CD4-positive, alpha-beta T cell treated with Interleukin-6 at 100 ng/mL for 8 hours (primary cell): ENCODE measurements around the gene MAP3K6.
"Not testable (repeated sequence)": the region's sequence is repeated elsewhere in the genome, so short reads cannot be mapped to it uniquely, and the experiment has no call there.

Experiments
- DNase-seq: peaks from one replicate; pipeline ENCODE4 v3.0.0-alpha.2; 2020; ENCODE audit warnings: mixed read lengths, low spot score

Gene MAP3K6, protein sequence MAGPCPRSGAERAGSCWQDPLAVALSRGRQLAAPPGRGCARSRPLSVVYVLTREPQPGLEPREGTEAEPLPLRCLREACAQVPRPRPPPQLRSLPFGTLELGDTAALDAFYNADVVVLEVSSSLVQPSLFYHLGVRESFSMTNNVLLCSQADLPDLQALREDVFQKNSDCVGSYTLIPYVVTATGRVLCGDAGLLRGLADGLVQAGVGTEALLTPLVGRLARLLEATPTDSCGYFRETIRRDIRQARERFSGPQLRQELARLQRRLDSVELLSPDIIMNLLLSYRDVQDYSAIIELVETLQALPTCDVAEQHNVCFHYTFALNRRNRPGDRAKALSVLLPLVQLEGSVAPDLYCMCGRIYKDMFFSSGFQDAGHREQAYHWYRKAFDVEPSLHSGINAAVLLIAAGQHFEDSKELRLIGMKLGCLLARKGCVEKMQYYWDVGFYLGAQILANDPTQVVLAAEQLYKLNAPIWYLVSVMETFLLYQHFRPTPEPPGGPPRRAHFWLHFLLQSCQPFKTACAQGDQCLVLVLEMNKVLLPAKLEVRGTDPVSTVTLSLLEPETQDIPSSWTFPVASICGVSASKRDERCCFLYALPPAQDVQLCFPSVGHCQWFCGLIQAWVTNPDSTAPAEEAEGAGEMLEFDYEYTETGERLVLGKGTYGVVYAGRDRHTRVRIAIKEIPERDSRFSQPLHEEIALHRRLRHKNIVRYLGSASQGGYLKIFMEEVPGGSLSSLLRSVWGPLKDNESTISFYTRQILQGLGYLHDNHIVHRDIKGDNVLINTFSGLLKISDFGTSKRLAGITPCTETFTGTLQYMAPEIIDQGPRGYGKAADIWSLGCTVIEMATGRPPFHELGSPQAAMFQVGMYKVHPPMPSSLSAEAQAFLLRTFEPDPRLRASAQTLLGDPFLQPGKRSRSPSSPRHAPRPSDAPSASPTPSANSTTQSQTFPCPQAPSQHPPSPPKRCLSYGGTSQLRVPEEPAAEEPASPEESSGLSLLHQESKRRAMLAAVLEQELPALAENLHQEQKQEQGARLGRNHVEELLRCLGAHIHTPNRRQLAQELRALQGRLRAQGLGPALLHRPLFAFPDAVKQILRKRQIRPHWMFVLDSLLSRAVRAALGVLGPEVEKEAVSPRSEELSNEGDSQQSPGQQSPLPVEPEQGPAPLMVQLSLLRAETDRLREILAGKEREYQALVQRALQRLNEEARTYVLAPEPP (N-terminal part only)

DNA sequence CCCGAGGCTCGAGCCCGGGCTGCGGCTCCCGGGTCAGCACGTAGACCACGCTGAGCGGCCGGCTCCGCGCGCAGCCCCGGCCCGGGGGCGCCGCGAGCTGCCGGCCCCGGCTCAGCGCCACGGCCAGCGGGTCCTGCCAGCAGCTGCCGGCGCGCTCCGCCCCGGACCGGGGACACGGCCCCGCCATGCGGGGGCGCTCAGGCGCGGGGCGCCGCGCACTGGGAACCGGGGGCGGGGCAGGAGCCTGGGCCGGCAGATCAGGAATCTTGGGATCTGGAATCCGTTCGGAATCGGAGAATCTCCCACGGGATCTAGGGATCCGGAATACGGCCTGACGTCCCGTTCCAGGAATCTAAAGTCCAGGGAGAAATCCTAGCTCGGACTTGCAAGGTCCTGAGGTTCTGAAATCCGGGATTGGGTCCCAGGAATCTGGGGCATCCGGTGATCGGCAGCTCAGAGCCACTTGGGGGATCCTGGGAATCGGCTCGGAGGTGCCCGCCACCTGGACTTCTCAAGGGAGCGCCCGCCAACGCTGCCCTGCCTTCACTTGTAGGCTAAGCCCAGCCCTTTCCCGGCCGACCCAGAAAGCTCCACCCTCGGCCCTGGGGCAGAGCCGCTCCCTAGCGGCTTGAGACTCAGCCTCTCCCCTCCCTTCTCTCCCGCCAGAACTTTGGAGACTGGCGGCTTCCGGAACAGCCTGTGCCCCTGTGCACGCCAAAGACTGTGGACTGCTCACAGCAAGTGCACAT is at the start of gene MAP3K6:
TSS of gene MAP3K6 (minus strand) at position 551 of the 749 bp plus-strand sequence. CDS start at position 187, 364 bp downstream.
- DNase-seq: no peak

DNA sequence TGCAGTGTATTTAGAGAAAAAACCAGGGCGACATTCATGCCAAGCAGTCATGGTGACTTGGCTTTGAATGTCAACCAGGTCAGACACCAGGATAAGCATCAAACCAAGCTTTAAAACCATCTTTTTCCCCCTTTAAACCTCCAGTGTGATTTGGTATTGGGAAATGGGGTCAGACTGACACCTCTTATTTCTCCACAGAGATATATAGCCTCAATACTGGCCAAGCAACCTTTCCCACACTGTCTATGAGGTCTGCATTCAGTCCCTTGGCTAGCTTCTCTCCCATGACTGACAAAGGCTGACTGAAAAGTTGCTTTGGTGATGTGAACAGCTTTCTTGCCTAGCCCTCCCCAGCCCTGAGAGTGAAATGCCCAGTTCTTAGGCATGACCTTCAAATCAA is 47.3 kb upstream of the MAP3K6 start:
- no peak for DNase-seq

DNA sequence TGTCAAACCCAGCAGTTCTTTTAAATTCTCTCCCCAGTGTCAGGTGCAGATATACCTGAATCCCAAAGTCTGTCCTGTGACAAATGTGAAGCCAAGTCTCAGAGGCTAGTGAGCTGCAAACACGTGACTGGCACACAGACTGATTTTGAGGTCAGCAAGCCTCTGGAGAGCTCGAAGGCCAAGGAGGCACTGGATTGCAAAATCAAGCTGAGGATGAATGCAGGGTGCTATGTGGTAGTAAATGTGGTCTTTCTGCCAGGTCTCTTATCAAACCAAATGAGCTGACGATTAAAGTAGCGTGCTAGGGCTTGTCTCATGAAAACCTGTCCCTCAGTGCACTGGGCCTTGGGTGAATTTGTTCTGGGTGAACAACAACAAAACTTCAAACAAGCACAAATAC is 46.2 kb upstream of the MAP3K6 start:
- DNase-seq: no peak

DNA sequence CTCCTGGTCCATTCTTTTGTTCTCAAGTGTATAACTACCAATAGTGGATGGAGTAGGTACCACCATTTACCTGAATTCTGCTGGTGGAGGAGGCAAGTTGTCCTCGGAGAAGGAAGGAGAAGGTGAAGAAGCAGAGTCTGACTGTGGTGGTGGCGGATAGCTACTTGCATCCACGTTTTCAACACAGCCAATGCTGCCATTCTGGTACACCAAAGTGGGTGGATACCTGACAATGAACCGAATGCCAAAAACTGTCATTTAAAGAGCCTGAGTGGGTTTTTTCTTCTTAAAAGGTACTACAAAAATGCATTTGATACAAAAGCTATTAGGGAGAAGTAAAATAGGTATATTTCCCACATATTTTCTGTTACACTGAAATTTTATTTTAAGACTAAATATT is 45.7 kb upstream of the MAP3K6 start:
- DNase-seq: no peak

DNA sequence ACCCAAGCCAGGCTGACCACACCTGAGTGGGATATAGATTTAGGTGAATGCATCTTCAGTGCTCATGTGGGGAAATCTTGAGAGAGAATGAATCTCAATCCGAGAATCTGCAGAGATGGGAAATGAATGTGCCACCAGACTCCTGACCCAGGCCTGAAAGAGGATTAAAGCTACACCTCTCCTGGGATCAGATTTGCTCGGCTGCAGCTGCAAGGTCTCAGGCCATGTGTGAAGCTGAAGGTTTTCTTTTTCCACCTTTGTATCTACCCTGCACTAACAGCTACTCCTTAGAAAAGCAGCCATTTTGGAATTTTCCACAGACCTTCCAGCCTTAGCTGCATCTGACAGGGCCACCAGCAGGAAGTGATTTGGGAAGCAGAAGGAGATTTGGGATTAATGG is 43.9 kb upstream of the MAP3K6 start:
- no peak for DNase-seq

DNA sequence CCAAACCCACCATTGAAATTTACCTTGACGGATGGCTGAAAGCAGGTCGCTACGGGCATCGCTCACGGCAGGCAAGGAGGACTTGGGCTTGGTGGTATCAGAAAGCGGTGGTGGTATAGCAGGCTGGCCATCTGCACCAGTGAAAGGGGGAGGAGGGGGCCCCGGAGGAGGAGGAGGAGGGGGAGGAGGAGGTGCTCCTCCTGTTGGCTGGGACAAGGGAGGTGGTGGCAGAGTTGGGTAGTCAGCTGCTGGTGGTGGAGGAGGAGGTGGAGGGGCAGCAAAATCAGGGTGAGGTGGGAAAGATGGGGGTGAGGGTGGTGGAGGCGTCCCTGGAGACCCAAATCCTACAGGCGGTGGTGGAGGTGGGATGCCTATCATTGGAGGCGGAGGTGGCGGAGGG is 42.9 kb upstream of the MAP3K6 start:
- no peak for DNase-seq

DNA sequence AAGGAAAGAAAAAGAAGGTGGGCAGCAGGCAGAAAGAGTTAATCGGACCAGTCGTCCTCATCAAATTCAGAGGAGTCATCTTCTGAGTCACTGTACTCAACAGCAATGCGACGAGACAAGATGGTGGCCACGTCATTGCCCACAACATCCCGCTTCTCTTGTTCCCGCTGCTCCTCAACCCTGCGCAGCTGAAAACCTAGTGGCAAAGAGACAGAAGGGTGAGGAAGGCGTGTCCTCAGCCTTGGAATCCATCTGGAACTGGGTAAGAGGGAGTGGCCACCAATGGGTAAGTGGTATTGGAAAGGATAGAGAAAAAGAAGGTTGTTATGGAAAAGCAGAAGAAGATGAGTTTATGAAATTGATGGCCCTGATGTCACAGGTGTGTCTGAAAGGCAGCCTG is 41.4 kb upstream of the MAP3K6 start:
- no peak for DNase-seq

DNA sequence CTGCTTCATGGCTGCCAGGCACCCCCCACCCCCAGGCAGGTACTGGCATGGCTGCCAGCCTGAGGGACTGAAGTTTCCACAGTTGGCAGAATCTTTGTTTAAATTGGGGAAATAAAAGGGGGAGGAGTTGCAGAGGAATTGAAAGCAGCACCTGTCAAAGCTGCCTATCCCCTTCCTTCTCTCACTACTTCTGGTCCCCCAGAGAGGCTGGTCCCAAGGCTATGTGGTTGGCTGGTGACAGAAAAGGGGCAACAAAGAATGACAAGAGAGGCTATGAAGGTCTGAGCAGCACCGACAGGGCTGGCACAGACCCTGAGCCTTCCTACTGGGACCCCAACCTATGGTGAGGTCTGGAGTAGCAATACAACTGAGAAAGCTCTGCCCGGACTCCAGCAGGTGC is 40.0 kb upstream of the MAP3K6 start:
- DNase-seq: not testable (repeated sequence)

DNA sequence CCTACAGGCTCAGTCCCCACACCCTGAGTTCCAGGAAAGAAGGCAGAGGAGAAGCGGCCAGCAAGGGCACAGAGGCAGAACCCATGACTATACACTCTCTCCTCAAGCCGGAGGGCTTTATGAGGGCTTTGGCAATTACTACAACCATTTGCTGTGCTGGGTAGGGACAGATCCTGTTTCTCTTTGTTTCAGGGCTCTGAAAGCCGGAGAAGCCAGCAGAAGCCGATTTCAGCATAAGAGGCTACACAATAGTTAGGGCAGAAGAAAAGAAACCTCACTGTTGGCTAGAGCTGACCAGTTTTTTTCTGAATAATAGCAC is 39.6 kb upstream of the MAP3K6 start:
- DNase-seq: no peak

DNA sequence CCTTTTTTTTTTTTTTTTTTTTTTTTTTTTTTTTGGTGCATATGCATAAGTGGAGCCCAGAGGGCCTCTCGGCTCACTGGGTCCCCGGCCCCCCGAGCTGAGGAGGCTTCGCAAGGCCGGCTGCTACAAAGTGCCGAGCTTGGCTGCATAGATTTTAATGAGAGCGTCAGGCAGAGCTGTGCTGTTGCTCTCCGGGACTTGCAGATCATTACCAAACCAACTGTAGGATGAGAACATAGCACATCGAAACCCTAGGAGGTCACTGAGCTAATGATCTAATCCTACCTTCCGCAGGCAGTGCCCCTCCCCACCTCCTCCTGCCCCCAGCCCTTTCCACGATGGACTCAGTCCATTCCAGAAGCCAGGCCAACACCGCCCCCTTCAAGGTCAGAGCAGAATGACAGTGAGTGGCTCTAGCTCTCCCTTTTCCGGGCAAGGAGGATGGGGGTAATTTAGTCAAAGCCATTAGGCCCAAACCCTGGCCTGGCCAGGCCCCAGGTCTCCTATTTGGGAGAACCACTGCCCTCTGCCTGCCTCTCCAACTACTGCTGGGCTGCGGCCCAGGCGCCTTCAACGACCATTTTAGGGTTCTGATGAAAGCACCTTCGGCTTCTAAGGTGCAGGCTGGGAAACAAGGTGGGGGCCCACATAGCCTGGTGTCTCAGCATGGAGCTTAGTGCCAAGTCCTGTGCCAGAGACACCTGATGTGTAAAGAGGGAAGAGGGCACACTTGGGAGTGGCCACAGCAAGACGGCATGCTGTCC is 39.0 kb upstream of the MAP3K6 start:
- not testable (repeated sequence) for DNase-seq

DNA sequence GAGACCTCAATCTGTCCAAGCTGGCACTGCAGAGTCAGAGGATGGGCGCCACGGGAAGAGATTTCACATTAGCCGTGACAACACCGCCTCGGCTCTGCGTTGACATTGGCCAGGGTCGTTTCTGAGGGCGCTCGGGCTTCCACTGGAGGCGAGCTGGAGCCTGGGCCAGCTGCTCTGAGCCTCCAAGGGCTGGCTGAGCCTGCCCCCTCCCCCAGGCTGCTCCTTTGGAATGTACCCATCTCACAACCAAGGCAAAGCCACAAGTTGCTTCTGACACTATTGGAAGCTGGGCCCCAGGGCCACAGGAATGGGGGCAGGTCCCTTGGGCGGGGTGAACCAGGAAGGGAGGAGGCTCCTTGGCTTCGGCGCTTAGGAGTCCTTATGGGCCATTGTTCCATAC is 38.3 kb upstream of the MAP3K6 start:
- no peak for DNase-seq

DNA sequence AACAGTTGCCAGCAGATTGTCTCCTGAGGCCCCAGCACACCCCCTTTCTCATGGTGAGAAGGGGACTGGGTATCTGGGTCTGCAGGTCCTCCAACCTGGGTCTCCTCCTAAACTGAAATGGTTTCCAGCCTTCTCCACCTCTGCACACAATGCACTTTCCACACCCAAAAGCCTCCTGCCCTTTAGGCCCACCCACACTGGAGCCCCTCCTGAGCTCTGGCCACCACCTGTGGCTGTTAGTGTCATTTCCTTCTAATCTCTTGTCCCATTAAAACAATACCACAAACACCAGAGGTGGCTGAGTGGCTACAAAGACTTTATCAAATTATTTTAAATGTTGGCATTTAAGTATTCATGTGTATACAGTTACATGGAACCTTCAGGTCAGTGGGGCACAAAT is 37.2 kb upstream of the MAP3K6 start:
- no peak for DNase-seq

DNA sequence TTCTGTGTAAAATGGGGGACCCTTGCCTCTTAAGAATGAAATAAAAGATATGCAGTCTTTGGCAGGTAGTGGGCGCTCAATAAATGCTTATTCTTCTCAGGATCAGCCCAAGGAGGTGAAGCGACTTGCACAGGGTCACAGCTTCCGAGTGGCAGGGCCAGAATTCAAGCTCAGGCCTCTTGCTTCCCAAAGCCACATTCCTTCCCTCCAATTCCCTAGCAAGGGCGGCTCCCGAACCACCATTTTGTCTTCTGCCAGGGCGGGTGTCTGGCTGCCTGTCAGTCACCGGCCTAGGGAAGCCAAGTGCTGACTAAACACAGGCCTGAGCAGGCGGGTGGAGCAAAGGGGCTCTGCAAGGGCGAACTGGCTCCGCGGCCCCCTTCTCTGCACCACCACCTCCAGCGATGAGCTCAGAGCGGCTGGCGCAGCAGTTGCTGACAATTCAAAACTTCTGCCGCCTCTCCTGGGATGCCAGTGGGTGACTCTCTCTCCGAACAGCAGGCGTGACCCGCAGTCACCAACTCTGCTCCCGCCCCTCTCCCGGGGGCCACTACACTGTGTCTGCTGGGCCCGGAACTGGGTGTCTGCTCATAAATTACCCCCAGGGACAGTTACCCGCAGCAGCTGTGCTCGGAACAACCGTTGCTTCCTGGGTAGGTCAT is 36.4 kb upstream of the MAP3K6 start:
- peak; percentile 41 for DNase-seq

DNA sequence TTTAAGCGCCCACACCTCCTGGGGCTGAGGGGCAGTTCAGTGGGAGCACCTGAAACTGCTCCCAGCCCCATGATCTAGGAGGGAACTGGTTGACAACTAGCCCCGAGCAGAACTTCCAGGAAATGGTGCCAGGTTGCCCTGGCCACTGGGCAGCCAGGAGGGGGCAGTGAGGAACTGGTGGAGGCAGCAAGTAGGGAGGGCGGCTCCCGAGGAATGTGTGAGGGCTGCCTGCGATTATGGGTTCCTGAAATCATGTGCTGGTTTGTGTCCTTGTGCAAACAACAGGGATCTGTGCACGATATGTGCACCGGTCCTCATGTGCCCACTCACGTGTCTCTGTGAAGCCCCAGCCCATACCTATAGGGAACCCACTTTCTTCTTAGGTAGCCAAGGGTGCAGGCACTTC is 35.6 kb upstream of the MAP3K6 start:
- no peak for DNase-seq

DNA sequence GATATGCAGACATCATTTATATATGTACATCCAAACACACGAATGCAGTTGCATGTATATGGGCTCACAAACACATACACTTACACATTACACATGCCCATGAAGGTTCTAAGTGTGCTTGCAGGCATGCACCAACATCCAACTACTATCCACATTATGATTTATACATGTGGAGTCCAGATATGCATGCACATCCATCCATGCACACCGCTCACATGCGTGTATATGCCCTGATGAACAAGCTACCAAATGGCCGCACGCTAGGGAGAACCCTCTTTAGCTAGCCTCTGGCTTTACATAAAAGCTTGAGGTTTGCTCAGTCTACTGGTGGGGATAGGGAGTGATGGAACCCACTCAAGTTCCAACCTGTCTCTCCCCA is 34.2 kb upstream of the MAP3K6 start:
- no peak for DNase-seq

DNA sequence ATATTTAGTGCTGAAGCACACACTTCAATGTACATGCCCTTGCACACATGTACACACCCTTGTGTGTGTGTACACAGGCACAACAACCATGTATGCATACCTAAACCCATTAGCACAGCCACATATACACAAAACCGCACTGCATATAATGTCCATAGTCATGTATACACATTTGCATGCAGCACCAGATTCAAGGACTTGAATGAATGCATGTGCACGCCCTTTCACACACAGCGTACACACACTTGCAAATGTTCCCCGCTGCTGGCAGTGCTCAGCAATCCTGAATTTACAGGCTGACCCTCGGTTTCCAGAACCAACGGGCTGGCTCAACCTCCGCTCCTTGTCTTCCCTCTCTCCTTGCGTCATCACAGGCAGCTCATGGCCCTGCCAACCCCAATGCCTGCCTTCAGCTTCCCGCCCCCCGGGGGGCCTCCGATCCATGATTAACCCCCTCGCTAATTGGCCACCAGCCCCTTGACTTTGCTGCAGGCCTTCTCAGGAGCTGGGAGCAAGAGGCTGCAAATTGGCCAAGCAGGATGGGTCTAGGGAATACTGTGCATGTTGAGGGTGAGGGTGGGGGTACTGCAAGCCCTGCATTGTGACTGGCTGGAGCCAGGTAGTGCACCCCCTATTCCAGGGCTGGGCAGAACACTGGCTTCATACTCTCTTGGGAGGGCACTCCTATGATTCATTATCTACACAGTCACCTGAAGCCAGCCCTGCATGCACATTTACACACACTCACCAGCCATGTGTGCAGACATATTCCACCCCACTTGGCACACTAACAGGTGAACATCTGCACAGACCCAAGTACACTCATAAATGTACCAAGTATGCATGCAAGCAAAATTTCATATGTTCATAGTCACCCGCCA is 33.6 kb upstream of the MAP3K6 start:
- DNase-seq: no peak

DNA sequence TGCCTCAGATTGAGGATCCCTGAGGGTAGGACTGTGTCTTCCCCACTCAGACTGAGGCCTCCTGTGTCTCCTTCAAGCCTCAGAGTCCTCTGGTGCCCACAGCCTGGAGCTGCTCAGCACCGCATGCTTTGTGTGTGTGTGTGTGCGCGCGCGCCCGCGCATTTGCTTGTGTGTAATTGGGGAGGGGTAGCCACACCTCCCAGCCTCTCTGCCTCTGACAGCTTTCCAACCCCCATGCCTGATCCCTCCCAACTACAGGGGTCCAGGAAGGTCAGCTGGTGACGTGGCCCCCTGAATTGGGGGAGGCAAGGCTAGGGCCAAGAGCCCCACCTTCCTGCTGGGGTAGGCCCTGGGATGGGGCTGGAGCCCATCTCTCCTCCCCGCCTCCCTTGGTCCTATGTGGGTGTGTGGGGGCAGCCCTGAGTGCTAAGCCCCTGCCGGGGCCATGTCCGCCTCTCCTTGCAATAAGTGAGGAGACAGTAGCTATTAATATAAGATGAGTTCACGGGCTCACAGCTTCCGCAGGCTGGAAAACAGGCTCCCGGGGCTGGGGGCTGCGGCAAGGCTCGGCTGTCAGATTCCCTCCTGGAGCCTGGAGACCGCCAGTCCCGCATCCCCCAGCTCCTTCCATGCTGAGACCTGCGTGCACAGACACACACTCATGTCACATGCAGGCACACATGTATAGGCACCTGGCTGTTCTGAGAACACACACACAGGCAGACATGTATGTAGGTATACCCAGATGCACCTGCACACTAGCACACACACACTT is 32.7 kb upstream of the MAP3K6 start:
- DNase-seq: no peak

DNA sequence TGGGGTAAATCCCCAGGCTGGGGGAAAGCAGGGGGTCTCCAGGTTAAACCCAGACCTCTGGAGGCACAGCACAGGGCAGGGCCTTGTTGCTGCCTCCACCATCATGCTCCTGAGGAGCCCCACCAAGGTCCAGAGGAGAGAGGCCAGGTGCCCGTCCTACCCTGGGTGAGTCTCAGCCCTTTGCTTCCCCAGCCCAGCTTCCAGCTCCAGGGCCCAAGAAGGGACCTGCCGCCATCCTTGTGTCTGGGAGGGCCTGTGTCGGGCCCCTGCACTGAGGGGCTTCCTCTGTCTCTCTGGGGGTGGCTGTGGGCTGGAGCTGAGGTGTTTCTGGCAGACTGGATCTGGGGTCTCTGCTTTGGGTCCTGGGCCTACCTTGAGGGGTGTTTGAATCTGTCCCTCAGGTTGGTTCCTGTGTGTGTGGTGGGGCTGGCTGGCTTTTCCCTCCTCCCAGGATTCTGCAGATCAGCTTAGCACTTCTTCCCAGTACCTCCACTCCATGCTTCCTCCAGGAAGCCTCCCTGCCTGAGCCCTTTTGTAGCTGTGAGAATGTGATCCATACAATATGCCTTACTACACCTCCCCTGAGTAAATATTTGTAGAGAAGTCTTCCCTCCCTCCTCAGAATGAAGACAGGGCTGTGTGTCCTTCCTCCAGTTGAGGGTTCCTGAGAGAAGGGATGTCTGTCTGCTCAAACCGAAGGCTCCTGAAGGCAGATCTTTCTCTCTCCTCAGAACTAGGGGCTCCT is 31.8 kb upstream of the MAP3K6 start:
- DNase-seq: no peak
